ENCODE results near the gene EOLA2. TPM values are rescaled to one million over a fixed set of nuclear protein-coding genes. Genes with fewer than 3 reads are reported as not detected.
A peak's percentile ranks its signal among the peaks of the same experiment; 100 is the strongest.

Gene EOLA2
- polyA plus RNA-seq (21.7 and 26.7 TPM in 2 replicates), polyA minus RNA-seq (15.6 and 22.0 TPM in 2 replicates)

DNA sequence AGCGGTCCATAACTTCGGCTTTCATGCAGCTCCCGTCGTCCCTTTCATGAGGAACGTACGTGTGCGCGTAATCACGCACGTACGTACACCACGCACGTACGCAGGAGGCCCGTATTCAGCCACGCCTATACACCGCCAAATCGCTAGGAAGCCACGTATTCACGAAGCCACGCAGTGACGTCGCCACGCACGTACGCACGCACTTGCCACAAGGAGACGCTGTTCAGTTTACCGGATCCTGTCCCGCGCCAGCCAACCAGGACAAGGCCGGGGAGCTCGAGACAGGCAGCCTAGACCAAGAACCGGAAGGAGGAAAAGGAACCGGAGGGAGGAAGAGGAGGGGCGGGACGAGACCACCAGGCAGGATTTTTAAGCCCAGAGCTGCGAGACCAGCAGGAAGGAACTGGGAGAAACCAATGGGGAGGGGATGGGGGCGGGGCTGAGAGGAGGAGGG lies at the start of gene EOLA2:
Gene EOLA2, minus strand, starts transcription at position 65 of the 454 bp plus-strand sequence. CDS start 4,617 bp downstream, outside the sequence.
- H3K9ac ChIP-seq (ENCODE audit: low read length) = peak within 1 kb of the TSS; percentile 89
- H4K20me1 ChIP-seq (ENCODE audit: insufficient read depth) = no peaks in the 10 kb centered on the region
- no peaks in the 10 kb centered on the region for H3K27me3 ChIP-seq (ENCODE audit: insufficient read depth, low read depth, low read length)
- H3K4me3 ChIP-seq (ENCODE audit: low read length) = peak within 1 kb of the TSS; percentile 88
- no peaks in the 10 kb centered on the region for H3F3A ChIP-seq (ENCODE audit: insufficient read depth, low read length, poor library complexity, severe bottlenecking)
- TF ChIP-seq RAD21 (conservative IDR thresholded peaks at IDR 0.05) (peak; percentile 50), SMC3 (conservative IDR thresholded peaks at IDR 0.05; ENCODE audit: poor library complexity) (peak; percentile 63), EZH2 (IDR thresholded peaks at IDR 0.05; ENCODE audit: borderline replicate concordance, insufficient read depth, low read length, poor library complexity, severe bottlenecking) (no peak), MXI1 (conservative IDR thresholded peaks at IDR 0.05; ENCODE audit: poor library complexity, severe bottlenecking) (peak; percentile 66), POLR2AphosphoS5 (IDR thresholded peaks at IDR 0.05) (peak; percentile 93), EP300 (conservative IDR thresholded peaks at IDR 0.05; ENCODE audit: poor library complexity, severe bottlenecking) (peak; percentile 42), TAF1 (IDR thresholded peaks at IDR 0.05; ENCODE audit: low read depth) (no peak)
- TF ChIP-seq, protein P1, sequence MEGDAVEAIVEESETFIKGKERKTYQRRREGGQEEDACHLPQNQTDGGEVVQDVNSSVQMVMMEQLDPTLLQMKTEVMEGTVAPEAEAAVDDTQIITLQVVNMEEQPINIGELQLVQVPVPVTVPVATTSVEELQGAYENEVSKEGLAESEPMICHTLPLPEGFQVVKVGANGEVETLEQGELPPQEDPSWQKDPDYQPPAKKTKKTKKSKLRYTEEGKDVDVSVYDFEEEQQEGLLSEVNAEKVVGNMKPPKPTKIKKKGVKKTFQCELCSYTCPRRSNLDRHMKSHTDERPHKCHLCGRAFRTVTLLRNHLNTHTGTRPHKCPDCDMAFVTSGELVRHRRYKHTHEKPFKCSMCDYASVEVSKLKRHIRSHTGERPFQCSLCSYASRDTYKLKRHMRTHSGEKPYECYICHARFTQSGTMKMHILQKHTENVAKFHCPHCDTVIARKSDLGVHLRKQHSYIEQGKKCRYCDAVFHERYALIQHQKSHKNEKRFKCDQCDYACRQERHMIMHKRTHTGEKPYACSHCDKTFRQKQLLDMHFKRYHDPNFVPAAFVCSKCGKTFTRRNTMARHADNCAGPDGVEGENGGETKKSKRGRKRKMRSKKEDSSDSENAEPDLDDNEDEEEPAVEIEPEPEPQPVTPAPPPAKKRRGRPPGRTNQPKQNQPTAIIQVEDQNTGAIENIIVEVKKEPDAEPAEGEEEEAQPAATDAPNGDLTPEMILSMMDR (IDR thresholded peaks at IDR 0.05; ENCODE audit: poor library complexity, severe bottlenecking) = peak; percentile 95
- TF ChIP-seq, protein P2, sequence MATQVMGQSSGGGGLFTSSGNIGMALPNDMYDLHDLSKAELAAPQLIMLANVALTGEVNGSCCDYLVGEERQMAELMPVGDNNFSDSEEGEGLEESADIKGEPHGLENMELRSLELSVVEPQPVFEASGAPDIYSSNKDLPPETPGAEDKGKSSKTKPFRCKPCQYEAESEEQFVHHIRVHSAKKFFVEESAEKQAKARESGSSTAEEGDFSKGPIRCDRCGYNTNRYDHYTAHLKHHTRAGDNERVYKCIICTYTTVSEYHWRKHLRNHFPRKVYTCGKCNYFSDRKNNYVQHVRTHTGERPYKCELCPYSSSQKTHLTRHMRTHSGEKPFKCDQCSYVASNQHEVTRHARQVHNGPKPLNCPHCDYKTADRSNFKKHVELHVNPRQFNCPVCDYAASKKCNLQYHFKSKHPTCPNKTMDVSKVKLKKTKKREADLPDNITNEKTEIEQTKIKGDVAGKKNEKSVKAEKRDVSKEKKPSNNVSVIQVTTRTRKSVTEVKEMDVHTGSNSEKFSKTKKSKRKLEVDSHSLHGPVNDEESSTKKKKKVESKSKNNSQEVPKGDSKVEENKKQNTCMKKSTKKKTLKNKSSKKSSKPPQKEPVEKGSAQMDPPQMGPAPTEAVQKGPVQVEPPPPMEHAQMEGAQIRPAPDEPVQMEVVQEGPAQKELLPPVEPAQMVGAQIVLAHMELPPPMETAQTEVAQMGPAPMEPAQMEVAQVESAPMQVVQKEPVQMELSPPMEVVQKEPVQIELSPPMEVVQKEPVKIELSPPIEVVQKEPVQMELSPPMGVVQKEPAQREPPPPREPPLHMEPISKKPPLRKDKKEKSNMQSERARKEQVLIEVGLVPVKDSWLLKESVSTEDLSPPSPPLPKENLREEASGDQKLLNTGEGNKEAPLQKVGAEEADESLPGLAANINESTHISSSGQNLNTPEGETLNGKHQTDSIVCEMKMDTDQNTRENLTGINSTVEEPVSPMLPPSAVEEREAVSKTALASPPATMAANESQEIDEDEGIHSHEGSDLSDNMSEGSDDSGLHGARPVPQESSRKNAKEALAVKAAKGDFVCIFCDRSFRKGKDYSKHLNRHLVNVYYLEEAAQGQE (IDR thresholded peaks at IDR 0.05; ENCODE audit: borderline replicate concordance) = no peak
- H3K4me2 ChIP-seq (ENCODE audit: low read length) = peak within 1 kb of the TSS; percentile 39
- no peaks in the 10 kb centered on the region for H3K36me3 ChIP-seq (ENCODE audit: insufficient read depth, low read length)
- H2AFZ ChIP-seq (ENCODE audit: low read depth, low read length) = peak within 1 kb of the TSS; percentile 21
- peaks cover 5% of the 10 kb centered on the region for H3K79me2 ChIP-seq (replicated peaks; ENCODE audit: insufficient read depth, low read length)
- H3K9me3 ChIP-seq (ENCODE audit: low read length) = no peaks in the 10 kb centered on the region
- peak within 1 kb of the TSS; percentile 81 for H3K27ac ChIP-seq (ENCODE audit: low read length)
- no peaks in the 10 kb centered on the region for H3K9me2 ChIP-seq (ENCODE audit: insufficient read depth, low read length)

DNA sequence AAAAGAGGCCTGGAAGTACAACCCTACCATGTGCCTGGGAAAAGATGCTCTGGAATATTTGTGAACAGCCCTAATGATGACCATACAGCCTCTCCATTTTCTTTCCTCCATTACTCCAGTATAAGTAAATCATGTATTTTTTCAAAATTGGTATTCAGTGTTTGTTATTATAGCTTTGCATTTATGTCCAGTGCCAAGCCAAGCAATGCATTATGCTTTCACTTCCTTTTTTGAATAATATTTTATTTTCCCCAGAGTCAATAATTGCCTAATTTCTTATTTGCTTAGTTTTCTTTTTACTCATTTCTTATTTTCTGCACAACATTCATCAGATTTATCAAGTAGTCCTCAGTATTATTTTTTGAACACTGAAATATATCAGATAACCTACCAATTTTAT lies 49.3 kb upstream of the EOLA2 start:
- TF ChIP-seq TAF1 (IDR thresholded peaks at IDR 0.05; ENCODE audit: low read depth) (no peak), RAD21 (conservative IDR thresholded peaks at IDR 0.05) (no peak), EP300 (conservative IDR thresholded peaks at IDR 0.05; ENCODE audit: poor library complexity, severe bottlenecking) (no peak), SMC3 (conservative IDR thresholded peaks at IDR 0.05; ENCODE audit: poor library complexity) (no peak), POLR2AphosphoS5 (IDR thresholded peaks at IDR 0.05) (no peak), MXI1 (conservative IDR thresholded peaks at IDR 0.05; ENCODE audit: poor library complexity, severe bottlenecking) (no peak), EZH2 (IDR thresholded peaks at IDR 0.05; ENCODE audit: borderline replicate concordance, insufficient read depth, low read length, poor library complexity, severe bottlenecking) (no peak)
- TF ChIP-seq, protein P1 (IDR thresholded peaks at IDR 0.05; ENCODE audit: poor library complexity, severe bottlenecking) = no peak
- TF ChIP-seq, protein P2 (IDR thresholded peaks at IDR 0.05; ENCODE audit: borderline replicate concordance) = no peak

More for the DNA sequence above, 49.3 kb upstream of the EOLA2 start:
- H3K27me3 ChIP-seq (ENCODE audit: insufficient read depth, low read depth, low read length) = no peaks in the 10 kb centered on the region
- no peaks in the 10 kb centered on the region for H3K79me2 ChIP-seq (replicated peaks; ENCODE audit: insufficient read depth, low read length)
- no peak overlapping the region for H2AFZ ChIP-seq (ENCODE audit: low read depth, low read length)
- H3K9me2 ChIP-seq (ENCODE audit: insufficient read depth, low read length) = no peaks in the 10 kb centered on the region
- no peak overlapping the region for H3K27ac ChIP-seq (ENCODE audit: low read length)
- no peak overlapping the region for H3K9ac ChIP-seq (ENCODE audit: low read length)
- no peak overlapping the region for H3K4me2 ChIP-seq (ENCODE audit: low read length)
- H3K9me3 ChIP-seq (ENCODE audit: low read length) = no peaks in the 10 kb centered on the region
- no peaks in the 10 kb centered on the region for H3K36me3 ChIP-seq (ENCODE audit: insufficient read depth, low read length)
- H3K4me3 ChIP-seq (ENCODE audit: low read length) = no peak overlapping the region
- H4K20me1 ChIP-seq (ENCODE audit: insufficient read depth) = no peaks in the 10 kb centered on the region
- no peaks in the 10 kb centered on the region for H3F3A ChIP-seq (ENCODE audit: insufficient read depth, low read length, poor library complexity, severe bottlenecking)
